Anterior cingulate cortex (tissue), 58 donors: ENCODE measurements around the gene ATAD1.
"Not testable (repeated sequence)": the region's sequence is repeated elsewhere in the genome, so short reads cannot be mapped to it uniquely, and the experiment has no call there.

Source experiments
- DNase-seq, 58 donors: peaks; one replicate each; lab custom pipeline; 2025; lab: John Stamatoyannopoulos, UW

Gene ATAD1, protein sequence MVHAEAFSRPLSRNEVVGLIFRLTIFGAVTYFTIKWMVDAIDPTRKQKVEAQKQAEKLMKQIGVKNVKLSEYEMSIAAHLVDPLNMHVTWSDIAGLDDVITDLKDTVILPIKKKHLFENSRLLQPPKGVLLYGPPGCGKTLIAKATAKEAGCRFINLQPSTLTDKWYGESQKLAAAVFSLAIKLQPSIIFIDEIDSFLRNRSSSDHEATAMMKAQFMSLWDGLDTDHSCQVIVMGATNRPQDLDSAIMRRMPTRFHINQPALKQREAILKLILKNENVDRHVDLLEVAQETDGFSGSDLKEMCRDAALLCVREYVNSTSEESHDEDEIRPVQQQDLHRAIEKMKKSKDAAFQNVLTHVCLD

DNA sequence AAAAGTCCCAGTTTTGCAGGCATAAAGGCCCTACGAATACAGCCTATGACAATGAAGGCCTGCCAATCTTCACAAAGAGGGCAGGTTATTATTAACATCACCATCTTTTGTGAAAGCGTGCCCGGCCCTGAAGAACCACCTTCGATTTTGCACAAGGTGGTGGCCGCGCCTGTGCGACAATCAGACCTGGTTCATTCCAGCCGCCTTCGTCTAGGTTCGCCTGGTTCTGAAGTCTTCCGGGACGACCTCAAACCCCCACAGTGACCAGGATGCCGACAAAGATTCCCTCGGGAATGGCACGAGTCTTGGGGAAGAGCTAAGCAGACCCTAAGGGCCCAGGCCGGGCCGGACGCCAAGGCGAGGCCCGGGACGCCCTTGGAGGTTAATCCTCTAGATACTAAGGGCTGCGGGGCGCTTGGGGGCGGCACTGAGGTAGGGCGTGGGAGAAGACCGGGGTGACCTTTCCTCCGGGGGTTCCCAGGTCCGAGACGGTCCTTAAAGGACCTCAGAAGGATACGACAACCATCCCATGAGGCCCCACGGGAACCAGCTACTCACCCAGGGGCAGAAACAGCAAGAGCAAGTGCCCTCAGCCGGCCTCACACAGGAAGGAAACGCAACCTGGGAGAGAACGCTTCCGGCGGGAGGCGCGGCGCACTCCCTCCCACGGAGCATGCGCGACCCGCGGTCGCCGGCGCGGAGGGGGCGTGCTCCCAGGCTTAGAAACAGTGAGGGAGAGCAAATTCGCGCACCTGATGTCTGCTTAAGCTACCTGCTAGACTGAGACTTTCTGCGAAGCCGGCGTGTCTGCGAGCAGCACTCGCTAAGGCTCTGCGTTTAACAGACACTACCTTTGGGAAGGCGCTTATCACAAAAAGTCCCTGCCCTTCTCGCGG lies at the start of gene ATAD1:
ATAD1 (minus strand) TSS at position 618 of the 896 bp plus-strand sequence. CDS start 3,627 bp downstream, outside the sequence.
- peak; percentile 32 to 91 (median 79) for DNase-seq

DNA sequence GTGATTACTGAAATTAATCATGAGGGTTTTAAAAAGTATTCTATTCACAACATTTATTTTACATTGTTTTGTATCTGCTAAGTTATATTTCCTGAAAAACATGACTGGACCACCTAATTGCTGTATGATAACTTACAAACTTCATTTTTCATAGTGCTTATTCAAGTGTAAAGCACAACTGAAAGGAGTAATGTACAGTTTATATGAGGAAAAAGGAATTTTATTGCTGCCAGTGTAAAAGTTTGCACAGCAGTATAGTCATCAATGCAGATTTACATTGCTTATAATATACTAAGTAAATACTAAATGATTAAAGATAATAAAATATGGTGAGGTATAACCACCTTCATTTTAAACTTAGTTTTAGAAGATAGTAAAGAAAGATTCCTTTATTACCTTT lies 49.4 kb upstream of the ATAD1 start:
- no peak for DNase-seq

DNA sequence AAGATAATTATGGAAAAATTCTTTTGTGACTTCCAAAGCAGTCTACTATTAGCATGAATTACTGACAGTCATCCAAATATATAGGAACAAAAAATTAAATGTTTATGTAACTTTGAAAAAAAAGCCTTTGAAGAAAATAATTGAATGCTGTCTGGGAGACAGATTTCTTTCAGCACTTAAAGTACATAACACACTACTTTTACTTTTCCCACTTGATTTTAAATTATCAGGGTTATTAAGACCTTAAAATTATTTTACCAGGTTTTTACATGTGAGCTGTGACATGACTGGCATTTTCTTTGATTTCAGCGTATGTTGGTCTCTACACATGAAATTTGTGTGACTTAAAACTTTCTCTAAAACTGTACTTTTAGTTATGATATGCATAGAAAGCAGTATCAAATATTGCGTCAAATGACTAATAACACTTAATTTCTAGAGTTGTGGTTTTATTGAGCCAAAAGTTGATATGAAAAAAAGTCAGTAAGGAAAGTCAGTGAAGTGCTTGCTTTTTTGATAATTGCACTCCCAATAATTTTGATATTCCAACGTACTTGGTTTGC lies 48.5 kb upstream of the ATAD1 start:
- no peak for DNase-seq

GRCh38 chr10:87865241-87865881 lies 47.3 kb upstream of the ATAD1 start:
- no peak for DNase-seq

DNA sequence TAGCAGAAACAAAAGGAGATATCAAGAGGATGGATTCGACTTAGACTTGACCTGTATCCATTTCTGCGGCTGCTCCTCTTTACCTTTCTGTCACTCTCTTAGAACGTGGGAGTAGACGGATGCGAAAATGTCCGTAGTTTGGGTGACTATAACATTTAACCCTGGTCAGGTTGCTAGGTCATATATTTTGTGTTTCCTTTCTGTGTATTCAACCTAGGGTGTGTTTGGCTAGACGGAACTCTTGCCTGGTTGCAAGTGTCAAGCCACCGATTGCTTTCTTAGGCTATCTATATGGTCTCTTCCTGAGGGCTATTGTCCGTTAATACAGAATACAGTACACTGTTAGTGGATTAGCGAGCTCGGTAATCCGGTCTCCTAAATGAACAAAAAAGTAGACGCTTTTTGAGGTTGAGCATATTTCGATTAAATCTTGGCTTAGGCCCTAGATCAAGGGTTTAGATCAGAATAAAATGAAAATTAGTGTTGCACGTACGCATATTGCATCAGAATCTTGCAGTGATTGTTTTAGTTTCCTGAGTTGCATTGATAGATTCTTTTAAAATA lies 46.6 kb upstream of the ATAD1 start:
- DNase-seq: peak in 2 of 58 donors; percentile 13 to 46

DNA sequence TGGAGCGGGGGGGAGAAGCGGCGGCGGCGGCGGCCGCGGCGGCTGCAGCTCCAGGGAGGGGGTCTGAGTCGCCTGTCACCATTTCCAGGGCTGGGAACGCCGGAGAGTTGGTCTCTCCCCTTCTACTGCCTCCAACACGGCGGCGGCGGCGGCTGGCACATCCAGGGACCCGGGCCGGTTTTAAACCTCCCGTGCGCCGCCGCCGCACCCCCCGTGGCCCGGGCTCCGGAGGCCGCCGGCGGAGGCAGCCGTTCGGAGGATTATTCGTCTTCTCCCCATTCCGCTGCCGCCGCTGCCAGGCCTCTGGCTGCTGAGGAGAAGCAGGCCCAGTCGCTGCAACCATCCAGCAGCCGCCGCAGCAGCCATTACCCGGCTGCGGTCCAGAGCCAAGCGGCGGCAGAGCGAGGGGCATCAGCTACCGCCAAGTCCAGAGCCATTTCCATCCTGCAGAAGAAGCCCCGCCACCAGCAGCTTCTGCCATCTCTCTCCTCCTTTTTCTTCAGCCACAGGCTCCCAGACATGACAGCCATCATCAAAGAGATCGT lies 46.0 kb upstream of the ATAD1 start:
- peak in 45 of 58 donors; percentile 1 to 61 (median 27) for DNase-seq

DNA sequence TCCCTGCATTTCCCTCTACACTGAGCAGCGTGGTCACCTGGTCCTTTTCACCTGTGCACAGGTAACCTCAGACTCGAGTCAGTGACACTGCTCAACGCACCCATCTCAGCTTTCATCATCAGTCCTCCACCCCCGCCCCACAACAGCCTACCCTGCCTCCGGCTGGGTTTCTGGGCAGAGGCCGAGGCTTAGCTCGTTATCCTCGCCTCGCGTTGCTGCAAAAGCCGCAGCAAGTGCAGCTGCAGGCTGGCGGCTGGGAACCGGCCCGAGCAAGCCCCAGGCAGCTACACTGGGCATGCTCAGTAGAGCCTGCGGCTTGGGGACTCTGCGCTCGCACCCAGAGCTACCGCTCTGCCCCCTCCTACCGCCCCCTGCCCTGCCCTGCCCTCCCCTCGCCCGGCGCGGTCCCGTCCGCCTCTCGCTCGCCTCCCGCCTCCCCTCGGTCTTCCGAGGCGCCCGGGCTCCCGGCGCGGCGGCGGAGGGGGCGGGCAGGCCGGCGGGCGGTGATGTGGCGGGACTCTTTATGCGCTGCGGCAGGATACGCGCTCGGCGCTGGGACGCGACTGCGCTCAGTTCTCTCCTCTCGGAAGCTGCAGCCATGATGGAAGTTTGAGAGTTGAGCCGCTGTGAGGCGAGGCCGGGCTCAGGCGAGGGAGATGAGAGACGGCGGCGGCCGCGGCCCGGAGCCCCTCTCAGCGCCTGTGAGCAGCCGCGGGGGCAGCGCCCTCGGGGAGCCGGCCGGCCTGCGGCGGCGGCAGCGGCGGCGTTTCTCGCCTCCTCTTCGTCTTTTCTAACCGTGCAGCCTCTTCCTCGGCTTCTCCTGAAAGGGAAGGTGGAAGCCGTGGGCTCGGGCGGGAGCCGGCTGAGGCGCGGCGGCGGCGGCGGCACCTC lies 45.3 kb upstream of the ATAD1 start, which contains the start of the genes KLLN and PTEN:
KLLN (minus strand) TSS at position 481 of the 891 bp plus-strand sequence. CDS start 1,046 bp downstream, outside the sequence.
PTEN (plus strand) TSS at position 573 of the 891 bp plus-strand sequence. CDS start 845 bp downstream, outside the sequence.
- DNase-seq: peak; percentile 39 to 95 (median 86)

GRCh38 chr10:87862679-87863052 lies 44.6 kb upstream of the ATAD1 start:
- DNase-seq: peak in 14 of 58 donors; percentile 34 to 73 (median 60)

DNA sequence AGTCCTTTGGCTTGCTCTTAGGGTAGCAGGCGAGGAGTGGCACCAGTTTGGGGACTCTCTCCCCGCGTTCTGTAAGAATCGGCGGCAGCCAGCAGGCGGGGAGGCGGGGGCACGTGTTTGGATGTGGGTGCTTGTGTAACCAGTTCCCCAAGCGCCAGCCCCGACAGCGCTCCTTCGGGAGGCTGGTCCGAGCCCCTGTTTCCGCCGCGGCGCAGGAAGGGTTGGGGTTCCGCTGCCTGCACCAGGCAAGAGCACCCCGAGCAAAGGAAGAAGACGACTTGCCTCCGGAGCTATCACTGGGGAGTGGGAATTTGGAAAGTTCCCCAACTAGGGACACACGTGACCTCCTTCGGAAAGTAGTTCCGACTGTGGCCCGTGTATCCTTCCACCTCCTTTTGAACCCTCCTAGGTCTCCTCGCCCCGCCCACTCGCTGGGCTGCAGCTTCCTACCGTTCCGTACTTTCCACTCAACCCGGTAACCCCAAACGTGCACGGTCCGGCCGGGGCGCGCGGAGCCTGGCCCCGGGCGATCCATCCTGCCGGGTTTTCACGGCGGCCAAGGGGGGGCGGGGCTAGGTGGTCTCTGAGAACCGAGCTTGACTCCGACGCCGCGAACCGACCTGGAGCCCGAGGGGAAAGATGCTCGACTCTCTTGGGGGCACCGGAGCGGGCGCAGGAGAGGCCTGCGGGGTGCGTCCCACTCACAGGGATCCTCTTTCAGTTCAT lies 44.1 kb upstream of the ATAD1 start:
- DNase-seq: peak; percentile 44 to 95 (median 90)

- DNase-seq: peak in 26 of 58 donors; percentile 25 to 78 (median 56)
Measured at GRCh38 chr10:87861566-87861952, 43.5 kb upstream of the ATAD1 start.

DNA sequence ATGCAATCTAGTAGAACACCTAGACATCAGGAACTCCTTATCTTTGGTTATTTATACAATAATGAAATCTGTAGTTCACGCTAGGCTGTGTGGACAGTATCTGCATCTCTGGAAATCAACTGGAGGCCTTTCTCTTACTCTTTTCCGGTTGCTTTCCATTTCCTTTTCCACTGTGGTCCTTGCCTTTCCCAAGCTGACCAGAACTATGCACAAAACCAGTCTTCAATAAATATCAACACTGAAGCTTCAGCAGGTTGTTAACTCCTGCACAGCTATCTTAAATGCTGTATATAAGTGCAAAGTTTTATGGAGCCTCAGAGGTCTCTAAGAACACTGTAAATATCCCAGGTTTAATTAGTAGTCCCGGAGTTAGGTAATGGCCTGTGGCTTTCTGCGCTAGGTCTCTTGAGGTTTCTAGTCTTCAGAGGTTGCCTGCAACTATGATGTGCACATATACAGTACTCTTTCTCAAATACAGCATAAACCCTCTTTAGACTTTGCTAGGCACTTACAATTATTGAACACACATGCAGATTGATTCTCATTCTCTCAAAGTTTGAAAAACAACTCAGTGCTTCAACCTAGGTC lies 42.9 kb upstream of the ATAD1 start:
- no peak for DNase-seq

DNA sequence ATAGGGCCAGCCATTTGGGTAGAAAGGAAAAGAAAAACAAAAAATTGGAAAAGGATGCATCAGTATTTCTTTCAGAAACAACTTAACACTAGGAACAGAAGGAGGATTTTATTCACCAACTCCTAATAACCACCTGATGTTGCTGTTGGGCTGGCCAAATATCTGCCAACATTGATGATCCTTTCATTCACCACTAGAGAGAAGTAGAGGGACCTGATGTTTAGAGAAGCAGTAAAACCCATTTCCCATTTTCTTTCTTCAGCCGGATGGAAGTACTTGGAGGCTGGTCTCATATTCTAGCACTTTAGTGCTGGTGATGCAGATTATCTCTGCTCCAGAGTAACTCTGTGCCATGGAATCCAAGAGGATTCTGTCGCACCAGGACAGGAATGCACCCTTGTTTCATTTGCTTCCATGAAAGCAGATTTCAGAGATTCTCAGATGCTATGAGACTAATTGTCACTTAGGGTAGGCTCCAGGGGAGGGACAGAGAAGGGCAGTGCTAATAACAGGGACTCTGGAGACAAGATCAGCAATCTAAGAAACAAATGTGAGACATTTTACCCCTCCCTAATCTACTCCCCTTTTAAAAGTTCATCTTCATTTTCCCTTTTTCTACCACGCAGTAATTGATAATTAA lies 42.2 kb upstream of the ATAD1 start:
- DNase-seq: peak in 2 of 58 donors; percentile 2 to 41

DNA sequence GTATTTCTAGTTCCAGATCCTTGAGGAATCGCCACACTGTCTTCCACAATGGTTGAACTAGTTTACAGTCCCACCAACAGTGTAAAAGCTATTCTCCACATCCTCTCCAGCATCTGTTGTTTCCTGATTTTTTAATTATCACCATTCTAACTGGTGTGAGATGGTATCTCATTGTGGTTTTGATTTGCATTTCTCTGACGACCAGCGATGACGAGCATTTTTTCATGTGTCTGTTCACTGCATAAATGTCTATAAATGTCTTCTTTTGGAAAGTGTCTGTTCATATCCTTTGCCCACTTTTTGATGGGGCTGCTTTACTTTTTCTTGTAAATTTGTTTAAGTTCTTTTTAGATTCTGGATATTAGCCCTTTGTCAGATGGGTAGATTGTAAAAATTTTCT lies 37.6 kb upstream of the ATAD1 start:
- not testable (repeated sequence) for DNase-seq

GRCh38 chr10:87855247-87855646 lies 37.2 kb upstream of the ATAD1 start:
- DNase-seq: not testable (repeated sequence)

DNA sequence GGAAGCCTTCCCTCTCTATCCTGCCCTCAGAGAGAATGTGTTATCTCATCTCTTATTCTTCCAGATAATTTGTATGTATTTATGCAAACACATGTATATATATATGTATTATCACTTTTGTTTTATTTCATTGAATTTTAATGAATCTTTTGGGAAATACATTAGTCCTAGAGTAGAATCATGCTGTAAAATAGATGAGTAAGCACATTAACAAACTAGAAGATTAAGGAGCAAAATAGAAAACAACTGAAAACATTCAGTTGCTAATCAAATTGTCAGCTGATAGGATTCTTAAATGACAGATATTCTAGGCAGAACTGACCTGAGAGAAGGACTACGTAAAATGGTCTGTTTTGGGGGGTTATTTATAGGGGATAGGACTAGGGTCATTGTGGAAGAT lies 34.1 kb upstream of the ATAD1 start:
- DNase-seq: no peak

DNA sequence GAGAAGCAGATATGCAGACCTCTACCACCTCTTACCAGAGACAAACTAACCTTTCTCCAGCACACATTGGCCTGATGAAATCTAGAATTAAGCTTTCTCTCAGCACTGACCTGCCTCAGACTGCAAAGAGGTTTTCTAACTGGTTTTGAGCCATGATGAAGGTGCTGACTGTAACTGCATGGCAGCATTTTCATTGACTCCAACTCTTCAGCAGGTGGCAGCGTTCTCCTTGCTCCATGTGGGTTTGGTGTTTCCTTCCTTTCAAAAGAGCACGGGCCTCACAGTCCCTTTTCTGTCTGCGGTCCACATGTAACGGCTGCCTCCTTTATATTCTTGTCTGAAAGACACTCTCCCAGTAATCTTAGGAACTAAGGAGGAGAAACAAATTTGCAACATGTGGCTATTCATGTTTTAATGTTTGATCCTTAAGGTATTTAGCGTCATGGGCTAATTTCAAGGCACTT lies 32.7 kb upstream of the ATAD1 start:
- DNase-seq: peak in 35 of 58 donors; percentile 1 to 50 (median 14)

GRCh38 chr10:87849001-87849400 lies 31.0 kb upstream of the ATAD1 start:
- DNase-seq: no peak
